ELF-1 (cell line): ENCODE data around the gene PTGER1.
"Not testable (repeated sequence)": the region's sequence is repeated elsewhere in the genome, so short reads cannot be mapped to it uniquely, and the experiment has no call there.

Source experiments
- DNase-seq: peaks from one replicate; pipeline ENCODE4 v3.0.0-alpha.2; 2016; ENCODE audit warnings: low read depth, low spot score

Gene PTGER1

GRCh38 chr19:14474827-14475226, 327 bp downstream of the PTGER1 start:
- DNase-seq = no peak

- DNase-seq = peak; percentile 40
Observed at GRCh38 chr19:14473978-14474578, 1.1 kb downstream of the PTGER1 start.

DNA sequence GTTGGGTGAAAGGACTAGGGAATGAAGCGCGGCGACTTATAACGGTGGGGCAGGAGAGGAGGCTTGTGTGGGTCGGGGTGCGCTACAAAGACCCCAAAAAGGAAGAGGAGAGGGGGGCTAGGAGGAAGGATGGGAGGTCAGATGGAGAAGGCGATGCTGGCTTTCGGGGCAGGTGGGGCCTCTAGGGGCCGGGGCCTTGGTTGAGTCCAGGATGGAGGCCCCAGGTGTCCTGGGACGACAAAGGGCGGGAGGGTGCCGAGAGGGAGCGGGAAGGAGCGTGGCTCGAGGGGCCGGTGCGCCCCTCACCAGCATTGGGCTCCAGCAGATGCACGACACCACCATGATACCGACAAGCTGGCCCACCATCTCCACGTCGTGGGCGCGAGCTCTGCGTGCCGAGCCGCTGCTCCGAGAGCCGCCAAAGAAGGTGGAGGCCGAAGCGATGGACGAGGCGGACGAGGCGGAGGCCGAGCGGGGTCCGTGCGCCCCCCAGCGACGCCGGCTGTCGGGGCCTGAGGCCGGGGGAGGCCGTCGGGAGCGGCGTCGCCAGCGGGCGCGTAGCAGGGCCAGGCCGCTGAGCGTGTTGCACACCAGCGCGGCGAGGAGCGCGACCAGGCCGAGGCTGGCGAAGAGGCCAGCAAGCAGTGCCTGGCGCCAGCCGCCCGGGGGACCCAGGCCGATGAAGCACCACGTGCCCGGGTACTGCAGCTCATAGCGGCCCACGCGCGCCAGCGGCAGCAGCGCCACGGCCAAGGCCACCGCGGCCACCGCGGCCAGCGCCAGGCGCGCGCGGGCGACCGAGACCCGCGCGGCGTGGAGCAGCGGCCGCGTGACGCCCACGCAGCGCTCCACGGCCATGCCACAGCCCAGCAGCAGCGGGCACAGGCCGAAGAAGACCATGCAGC, 1.8 kb downstream of the PTGER1 start:
- peak; percentile 48 for DNase-seq

GRCh38 chr19:14472202-14472938, 2.8 kb downstream of the PTGER1 start:
- DNase-seq = peak; percentile 80

DNA sequence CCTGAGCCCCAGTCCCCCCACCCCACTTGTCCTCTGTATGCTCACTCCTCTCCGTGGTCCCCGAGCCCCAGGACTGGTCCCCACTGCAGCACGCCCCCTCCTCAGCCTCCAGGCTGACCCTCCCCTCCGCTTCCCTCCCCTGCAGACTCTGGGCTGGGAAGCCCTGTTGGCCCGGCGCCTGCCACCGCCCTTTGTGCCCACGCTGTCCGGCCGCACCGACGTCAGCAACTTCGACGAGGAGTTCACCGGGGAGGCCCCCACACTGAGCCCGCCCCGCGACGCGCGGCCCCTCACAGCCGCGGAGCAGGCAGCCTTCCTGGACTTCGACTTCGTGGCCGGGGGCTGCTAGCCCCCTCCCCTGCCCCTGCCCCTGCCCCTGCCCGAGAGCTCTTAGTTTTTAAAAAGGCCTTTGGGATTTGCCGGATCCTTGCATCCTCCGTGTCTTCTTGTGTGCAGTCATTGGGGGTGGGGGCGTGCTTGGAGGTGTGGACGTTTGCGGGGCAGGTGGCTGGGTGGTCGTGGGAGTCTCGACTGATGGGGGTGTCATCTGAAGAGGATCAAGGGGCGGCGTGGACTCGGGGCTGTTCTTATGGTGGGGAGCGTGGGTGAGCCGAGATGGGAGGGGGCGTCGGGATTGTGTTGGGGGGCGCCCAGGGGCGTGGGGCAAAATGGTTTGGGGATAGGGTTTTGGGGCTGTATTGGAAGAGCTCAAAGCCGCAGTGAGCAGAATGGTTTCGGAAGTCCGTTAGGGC, 3.5 kb downstream of the PTGER1 start:
- no peak for DNase-seq

DNA sequence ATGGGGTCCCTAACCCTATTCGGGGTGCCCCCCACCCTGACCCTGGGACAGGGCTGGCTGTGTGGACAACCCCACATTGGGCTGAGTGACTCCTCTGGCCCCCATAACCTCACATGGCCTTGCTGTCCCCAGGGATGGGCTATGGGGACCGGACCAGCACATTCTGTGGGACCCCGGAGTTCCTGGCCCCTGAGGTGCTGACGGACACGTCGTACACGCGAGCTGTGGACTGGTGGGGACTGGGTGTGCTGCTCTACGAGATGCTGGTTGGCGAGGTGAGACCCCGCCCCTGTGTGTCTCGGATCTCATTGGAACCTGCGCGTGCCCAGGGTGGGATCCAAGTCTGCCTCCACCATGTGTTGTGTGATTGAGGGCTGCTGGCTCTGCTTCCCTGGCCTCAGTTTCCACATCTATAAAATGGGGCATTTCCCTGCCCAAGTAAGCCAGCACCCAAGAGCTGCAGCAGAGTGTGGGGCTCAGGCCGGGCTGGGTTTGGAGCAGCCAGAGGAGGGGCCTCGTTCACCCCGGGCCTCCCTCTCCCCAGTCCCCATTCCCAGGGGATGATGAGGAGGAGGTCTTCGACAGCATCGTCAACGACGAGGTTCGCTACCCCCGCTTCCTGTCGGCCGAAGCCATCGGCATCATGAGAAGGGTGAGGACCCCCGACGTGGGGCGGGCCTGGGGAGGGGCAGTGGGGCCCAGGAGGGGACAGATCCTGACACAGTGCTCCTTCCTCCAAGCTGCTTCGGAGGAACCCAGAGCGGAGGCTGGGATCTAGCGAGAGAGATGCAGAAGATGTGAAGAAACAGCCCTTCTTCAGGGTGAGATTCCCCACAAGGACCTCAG, 4.9 kb downstream of the PTGER1 start:
- no peak for DNase-seq

- DNase-seq = peak; percentile 25
Observed at GRCh38 chr19:14467816-14468215, 7.3 kb downstream of the PTGER1 start.

GRCh38 chr19:14467391-14467790, 7.8 kb downstream of the PTGER1 start:
- no peak for DNase-seq

- DNase-seq = no peak
Observed at GRCh38 chr19:14463747-14464146, 11.4 kb downstream of the PTGER1 start.

GRCh38 chr19:14462401-14462800, 12.8 kb downstream of the PTGER1 start:
- not testable (repeated sequence) for DNase-seq

DNA sequence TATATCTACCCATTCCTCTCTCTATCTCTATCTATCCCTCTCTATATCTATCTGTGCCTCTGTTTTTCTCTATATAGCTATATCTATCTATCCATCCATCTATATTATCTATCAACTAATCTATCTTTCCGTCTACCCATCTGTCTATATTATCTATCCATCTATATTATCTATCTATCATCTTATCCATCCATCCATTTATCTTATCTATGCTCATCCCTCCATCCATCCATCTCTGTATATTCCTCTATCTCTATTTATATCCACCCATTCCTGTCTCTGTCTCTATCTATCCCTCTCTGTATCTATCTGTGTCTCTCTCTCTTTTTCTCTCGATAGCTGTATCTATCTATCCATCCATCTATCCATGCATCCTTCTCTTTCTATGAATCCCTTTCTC, 14.2 kb downstream of the PTGER1 start:
- no peak for DNase-seq

DNA sequence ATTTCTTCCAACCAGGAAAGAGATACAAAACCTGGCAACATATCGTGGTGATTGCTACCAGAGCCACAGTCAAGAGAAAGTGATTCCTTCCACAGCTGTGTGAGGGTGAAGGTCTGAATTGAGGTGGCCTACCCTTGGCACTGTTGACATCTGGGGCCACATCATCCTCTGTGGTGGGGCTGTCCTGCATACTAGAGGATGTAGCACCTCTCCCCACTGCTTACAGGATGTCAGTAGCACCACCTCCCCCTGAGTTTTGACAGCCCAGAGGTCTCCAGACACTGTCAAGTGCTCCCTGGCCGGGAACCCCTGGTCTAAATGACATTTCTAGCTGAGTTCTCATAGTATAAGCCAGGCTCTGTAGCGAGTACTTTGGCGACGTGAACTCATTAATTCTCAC, 15.5 kb downstream of the PTGER1 start:
- DNase-seq = no peak

GRCh38 chr19:14452303-14452702, 22.9 kb downstream of the PTGER1 start:
- not testable (repeated sequence) for DNase-seq

GRCh38 chr19:14450876-14451275, 24.3 kb downstream of the PTGER1 start:
- no peak for DNase-seq

DNA sequence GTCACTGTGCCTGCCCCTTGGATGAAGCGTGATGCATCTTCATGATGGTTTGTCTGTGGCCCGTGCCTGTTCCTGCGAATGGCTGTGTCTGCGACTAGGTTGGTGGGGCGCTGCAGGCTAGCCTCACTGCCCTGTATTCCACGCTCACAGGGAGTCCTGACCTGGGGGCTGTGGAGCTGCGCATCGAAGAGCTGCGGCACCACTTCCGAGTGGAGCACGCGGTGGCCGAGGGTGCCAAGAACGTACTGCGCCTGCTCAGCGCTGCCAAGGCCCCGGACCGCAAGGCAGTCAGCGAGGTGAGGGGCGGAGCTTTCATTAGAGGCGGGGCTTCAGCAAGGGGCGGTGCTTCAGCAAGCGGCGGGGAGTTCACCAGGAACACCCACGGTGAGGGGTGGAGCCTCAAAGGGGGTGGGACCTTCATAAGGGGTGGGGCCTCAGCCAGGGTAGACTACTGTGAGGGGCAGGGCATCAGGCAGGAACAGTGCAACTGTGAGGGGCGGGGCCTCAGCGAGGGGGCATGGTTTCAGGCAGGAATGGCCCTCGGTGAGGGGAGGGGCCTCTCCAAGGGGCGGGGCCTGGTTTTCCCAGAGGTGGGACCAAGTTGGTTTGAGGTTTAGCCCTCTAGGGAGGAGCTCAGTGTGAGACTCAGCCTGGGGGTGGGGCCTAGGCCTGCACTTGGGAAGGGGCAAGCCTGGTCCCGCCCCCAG, 24.8 kb downstream of the PTGER1 start:
- peak; percentile 95 for DNase-seq

- no peak for DNase-seq
Observed at GRCh38 chr19:14449321-14449720, 25.8 kb downstream of the PTGER1 start.

DNA sequence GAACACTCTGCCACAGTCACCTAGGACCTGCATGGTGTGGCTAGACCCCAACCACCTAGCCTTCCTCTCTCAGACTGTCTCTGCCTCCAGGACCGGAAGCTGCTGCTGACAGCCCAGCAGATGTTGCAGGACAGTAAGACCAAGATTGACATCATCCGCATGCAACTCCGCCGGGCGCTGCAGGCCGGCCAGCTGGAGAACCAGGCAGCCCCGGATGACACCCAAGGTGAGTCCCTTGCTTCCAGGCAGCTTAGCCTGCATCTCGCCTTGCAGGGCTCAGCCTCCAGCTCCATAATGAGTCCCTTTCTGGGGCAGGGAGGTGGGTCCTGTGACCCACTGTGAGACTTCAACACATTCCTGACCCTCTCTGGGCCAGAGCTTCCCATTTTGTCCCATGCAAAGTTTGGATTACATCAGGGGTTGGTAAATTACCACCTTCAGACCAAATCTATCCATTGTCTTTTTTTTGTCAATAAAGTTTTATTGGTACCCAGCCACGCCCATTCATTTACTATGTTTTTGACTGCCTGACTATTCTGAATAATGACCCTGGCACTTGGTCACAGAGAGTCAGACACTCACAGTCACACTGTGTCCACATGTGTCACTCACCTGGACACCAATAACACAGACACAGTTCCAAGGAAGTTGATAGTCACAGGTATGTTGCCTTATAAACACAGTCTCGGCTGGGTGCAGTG, 28.7 kb downstream of the PTGER1 start:
- DNase-seq = no peak

GRCh38 chr19:14443632-14444216, 31.4 kb downstream of the PTGER1 start:
- DNase-seq = no peak
